HG03280 (cell line): ENCODE data around the gene CST11.

Experiments used
- ATAC-seq: cut with Tn5 transposase; IDR thresholded peaks from one replicate; pipeline ENCODE4 v1.9.1; 2021; ENCODE audit warnings: mild to moderate bottlenecking, moderate library complexity; ENCODE audit not compliant: unreplicated experiment

The CST11 gene

GRCh38 chr20:23454816-23455215 lies 2.1 kb upstream of the CST11 start:
- no peak for ATAC-seq

- no peak for ATAC-seq
Measured at GRCh38 chr20:23453549-23454543, 1.2 kb upstream of the CST11 start.

DNA sequence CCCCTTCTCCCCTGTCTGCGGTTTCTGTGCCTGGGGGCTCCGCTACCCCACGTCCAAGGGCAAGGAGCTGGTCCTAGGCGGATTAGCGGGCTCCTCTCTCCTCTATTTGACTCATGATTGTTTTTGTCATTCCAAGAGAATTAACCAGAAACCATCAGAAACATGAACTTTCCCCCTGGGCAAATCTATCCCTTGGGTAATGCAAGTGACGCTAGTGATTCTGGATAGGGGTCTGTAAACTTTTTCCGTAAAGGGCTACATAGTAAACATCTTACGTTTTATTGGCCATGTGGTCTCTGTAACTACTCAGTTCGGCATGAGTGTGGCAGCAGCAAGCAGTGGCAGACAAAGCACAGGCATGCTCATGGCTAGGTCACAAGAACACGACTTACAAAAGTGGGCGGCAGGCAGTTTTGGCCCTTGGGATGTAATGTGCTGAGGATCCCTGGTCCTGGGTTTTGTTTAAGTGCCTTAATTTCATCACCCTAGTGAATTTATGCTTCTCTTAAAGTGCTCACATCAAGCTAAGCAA lies 654 bp downstream of the CST11 start:
- ATAC-seq: no peak

DNA sequence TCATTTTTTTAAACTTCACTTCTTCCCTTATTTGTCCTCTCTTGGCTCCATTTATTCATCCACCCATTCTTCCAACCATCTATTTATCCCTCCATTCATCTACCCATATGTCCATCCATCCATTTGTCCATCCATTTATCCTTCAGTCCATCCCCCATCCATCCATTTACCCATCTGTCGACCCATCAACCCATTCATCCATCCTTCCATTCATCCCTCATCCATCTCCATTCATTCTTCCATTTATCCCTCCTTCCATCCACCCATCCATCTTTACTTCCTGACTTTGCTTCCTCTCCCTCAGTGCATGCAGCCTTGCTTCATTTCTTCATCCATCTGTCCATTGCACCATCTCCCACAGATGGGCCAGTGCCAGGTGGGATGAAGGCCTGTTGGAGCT lies 1.8 kb downstream of the CST11 start:
- no peak for ATAC-seq

- no peak for ATAC-seq
Measured at GRCh38 chr20:23449421-23449820, 3.3 kb downstream of the CST11 start.

DNA sequence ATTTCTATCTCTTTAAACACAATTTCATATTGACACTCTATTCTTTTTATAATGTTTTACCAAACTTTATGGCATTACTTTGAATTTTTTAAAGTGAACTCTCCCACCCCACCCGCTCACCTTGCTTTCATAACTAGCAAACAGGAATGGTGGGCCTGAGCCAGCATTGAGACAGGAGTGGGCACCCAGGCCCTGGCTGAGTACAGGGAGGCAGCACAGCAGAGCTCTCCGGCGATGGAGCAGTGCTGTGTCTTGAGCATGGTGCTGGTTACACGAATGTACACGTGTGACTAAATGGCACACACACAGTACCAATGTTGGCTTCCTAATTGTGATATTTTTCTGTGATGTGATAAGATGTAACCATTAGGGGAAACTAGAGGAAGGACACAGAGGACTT lies 4.5 kb downstream of the CST11 start:
- ATAC-seq: no peak

DNA sequence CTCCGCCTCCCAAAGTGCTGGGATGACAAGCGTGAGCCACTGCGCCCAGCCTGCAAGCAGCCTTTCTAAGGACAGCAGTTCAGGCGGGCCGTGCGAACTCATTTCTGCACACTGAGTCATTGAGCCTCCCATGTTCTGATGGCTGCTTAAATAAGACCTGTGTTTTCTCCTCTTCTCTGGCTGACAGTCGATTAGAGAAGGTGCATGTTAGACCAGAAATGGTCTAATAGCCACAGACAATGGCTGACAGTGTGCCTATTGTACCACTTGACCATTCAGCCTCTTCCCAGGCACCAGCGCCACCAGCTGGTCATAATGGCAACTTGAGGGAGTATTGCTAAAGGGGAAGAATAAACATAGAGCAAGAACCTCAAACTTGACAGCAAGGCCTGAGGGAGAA lies 6.2 kb downstream of the CST11 start:
- ATAC-seq: no peak

DNA sequence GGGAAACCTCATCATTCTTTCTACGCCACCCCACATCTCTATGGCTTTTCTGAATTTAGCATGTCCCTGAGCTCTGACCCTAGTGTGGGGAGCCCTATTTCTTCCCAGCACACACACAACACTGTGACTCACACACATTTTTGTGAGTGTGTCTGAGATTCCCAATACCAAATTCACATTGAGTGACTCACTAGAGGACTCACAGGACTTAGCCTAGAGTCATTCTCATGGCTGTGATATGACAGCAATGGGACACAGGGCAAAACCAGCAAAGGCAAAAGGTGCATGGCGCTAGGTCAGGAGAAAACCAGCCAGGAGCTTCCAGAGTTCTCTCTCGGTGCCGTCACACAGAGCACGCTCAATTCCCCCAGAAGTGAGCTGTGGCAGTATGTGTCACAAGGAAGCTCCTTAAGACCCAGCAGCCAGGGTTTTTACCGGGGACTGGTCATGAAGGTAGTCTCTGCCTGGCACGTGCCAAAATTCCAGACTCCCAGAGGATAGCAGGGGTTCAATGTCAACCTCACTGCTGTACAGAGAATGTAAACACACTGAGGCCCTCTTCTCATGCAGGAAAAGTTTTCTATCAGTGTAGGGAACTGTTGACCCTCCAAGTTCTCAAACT lies 7.0 kb downstream of the CST11 start:
- no peak for ATAC-seq

DNA sequence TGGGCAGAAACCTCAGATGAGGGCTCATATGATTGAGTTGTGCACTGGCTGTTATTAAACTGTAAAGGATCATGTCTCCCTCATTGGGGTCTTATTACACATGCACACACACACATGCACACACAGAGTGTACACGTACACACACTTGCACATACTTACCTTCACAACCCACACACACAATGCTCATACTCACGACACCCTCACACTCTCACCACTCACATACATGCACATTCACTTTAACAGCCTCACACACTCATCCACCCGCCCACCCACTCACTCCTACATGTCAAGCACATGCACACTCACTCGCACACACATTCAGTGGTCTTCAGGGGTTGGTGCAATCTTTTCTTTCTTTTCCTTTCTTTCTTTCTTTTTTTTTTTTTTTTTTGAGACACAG lies 7.8 kb downstream of the CST11 start:
- ATAC-seq: no peak

- no peak for ATAC-seq
Measured at GRCh38 chr20:23442436-23442835, 10.2 kb downstream of the CST11 start.

- peak; percentile 73 for ATAC-seq
Measured at GRCh38 chr20:23441850-23442313, 10.8 kb downstream of the CST11 start.

GRCh38 chr20:23440004-23440403 lies 12.7 kb downstream of the CST11 start:
- ATAC-seq: no peak

GRCh38 chr20:23438661-23439060 lies 14.0 kb downstream of the CST11 start:
- no peak for ATAC-seq

GRCh38 chr20:23437126-23437899 lies 15.4 kb downstream of the CST11 start:
- ATAC-seq: no peak

DNA sequence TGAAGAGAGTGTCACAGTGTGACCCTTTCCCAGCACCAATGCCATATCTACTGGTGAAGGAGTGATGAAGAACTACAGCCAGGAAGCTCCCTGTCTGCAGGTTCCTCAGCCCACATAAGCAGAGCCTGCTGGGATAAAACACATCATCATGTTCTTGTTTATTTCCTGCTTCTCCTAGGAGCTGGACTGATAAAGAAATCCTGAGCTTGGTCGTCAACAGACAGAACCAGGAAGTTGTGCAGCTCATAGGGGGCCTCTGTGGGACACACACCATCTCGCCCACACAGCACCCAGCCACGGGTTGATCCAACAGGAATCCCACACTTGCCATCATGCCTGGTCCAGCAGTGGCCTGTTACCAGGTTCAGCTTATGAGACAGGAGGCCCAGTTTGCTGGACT lies 16.0 kb downstream of the CST11 start:
- ATAC-seq: no peak

- no peak for ATAC-seq
Measured at GRCh38 chr20:23435626-23436539, 16.8 kb downstream of the CST11 start.

- no peak for ATAC-seq
Measured at GRCh38 chr20:23434521-23435313, 18.0 kb downstream of the CST11 start.

DNA sequence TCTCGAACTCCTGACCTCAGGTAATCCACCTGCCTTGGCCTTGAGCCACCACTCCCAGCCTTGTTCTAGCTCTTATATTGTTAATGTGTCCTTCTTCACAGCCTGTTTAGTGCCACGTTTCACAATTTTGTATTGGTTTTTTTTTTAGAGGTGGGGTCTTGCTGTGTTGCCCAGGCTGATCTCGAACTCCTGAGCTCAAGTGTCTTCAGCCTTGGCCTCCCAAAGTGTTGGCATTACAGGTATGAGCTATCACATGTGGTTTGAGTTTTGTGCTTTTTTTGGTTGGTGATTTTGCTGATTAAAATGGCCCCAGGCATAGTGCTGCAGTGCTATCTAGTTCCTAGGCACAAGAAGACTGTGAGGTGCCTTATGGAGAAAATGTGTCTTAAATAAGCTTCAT lies 19.0 kb downstream of the CST11 start:
- ATAC-seq: no peak

DNA sequence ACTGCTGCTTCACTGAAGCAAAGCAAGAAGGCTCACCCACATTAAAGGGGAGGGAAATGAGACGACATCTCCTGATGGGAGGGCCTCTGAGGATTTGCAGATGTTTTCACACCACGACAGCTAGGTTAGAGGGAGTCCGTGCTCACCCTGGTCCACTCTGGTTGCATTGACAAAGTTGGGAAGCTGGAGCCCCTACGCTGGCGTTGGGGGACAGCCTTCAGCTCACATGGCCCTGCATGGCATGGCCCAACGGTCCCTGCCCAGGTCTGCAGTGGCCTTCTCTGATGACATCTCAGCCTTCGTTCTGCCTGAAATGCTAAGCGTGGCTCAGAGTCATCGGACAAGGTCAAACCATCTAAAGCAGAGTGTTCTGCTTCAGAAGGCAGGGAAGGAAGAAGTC lies 27.5 kb downstream of the CST11 start:
- ATAC-seq: no peak
